Transverse colon (tissue), 4 donors: ENCODE data around the gene SVIL. TPM values are rescaled to one million over a fixed set of nuclear protein-coding genes. Genes with fewer than 3 reads are reported as not detected.
"Not testable (repeated sequence)": the region's sequence is repeated elsewhere in the genome, so short reads cannot be mapped to it uniquely, and the experiment has no call there.

ENCODE experiments used
- DNase-seq: peaks from one replicate; pipeline ENCODE4 v3.0.0-alpha.2; 2019
- H3K27ac ChIP-seq, 4 donors: fragments of 200-600 bp; sonication (generic); 2 replicates each; pipeline ENCODE4 v1.5.1; 2016 to 2018; ENCODE audit warnings: inconsistent platforms in 4 of 4
- H3K27me3 ChIP-seq: fragments of 200-600 bp; sonication (generic); 2 replicates; pipeline ENCODE4 v1.5.1; 2017; ENCODE audit warnings: inconsistent platforms
- H3K36me3 ChIP-seq, 4 donors: fragments of 200-600 bp; sonication (generic); 2 replicates each; pipeline ENCODE4 v1.5.1; 2017 to 2019; ENCODE audit warnings: inconsistent platforms in 4 of 4
- H3K4me1 ChIP-seq, 4 donors: fragments of 200-600 bp; sonication (generic); 2 replicates each; pipeline ENCODE4 v1.5.1; 2017 to 2020; ENCODE audit warnings: inconsistent platforms in 4 of 4
- H3K4me3 ChIP-seq, 4 donors: fragments of 200-600 bp; sonication (generic); 1 replicate in 1 of 4; 2 replicates in 3 of 4; pipeline versions ENCODE4 v1.5.1 to v1.6.1; 2017 to 2019; ENCODE audit warnings: inconsistent platforms in 4 of 4
- H3K9me3 ChIP-seq, 2 donors: fragments of 200-600 bp; sonication (generic); 2 replicates each; pipeline ENCODE4 v1.5.1; 2017 to 2019; ENCODE audit warnings: inconsistent platforms in 2 of 2
- EP300 ChIP-seq: sonication (generic); formaldehyde crosslinking; IDR thresholded peaks from one replicate; pipeline ENCODE4 v1.6.1; 2017; ENCODE audit warnings: antibody characterized with exemption, low read depth
- POLR2A ChIP-seq: fragments of 450-650 bp; IDR thresholded peaks from one replicate; pipeline ENCODE4 v1.6.1; 2016; ENCODE audit warnings: antibody characterized with exemption, mild to moderate bottlenecking, moderate library complexity
- POLR2AphosphoS5 ChIP-seq, 3 donors: sonication (generic); formaldehyde crosslinking; IDR thresholded peaks; one replicate each; pipeline ENCODE4 v1.6.1; 2016; ENCODE audit warnings: antibody characterized with exemption in 3 of 3
- WGBS, 2 donors: methylation state at CpG; one replicate each; pipeline ENCODE4 v1.1.5; 2018; ENCODE audit warnings: low coverage in 1 of 2; 5-methylcytosine and 5-hydroxymethylcytosine counted together
- in situ Hi-C, 4 donors: fragments of 200-750 bp; cut with MboI; loops; one replicate each; pipeline versions ENCODE4 v1.15.0 to v1.15.1; 2017; ENCODE audit warnings: low sequenced_read_pairs in 3 of 4, low pct_ligation_motif_present in 1 of 4, low pct_unique_long_range_greater_than_20kb in 1 of 4
- intact Hi-C: fragments of 100-400 bp; cut with DNase I; formaldehyde crosslinking; loops from one replicate; pipeline ENCODE4 v1.15.1; 2023; ENCODE audit warnings: low total_unique reads
- total RNA-seq, 4 donors: library from RNA; depleted of rRNA; stranded (reverse); fragments of >200 nt; gene quantifications; one replicate each; pipeline ENCODE4 v1.1.0, GENCODE V29; 2016
- TF ChIP-seq, protein P1 (sequence below), 5 experiments: fragments of 200-600 bp in 3 of 5; fragments of 450-650 bp in 2 of 5; sonication (generic) in 3 of 5; IDR thresholded peaks; 1 replicate in 2 of 5; 2 replicates in 3 of 5; pipeline ENCODE4 v1.5.1; 2016 to 2017; ENCODE audit warnings: antibody characterized with exemption in 5 of 5, inconsistent platforms in 3 of 5, mild to moderate bottlenecking in 2 of 5, moderate library complexity in 1 of 5

SVIL gene
- total RNA-seq, 4 donors from 2014 or later = 146 to 192 (median 156) TPM

DNA sequence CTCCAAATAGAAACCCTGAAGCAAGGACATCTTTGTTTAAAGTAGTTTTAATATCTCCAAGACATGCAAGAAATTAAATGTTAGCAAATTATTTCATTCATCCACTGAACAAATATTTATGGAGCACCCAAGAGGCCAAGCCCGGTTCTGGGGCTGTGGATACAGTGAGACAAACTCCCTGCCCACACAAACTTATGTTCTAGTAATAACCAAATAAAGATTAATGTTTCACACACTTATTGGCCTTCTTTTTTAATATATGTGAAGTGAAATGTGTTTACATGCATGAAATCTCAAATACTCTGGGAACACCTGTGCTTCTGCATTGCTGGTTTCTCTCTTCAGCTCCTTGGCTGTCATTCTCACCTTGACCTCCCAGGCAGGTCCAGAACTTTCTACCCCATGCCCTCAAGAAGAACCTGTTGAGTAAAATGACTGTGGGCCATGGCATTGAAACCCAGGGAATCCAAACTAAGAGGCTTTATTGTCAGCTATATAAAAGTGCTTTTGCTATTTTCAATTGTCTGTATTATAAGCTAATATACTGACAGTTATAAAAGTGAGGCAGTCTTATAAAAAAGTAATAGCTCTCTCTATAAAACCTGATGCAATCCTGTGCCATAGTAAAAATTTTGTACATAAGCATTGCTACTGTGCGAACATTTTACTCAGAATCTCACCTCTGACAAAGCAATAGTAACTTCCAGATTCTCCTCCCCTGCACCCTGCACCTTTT, 43.7 kb downstream of the SVIL start:
- 22 to 44% methylated on average over 1 to 2 of the region's 2 CpGs for WGBS, 2 donors
- no peak for DNase-seq
- TF ChIP-seq POLR2AphosphoS5 (IDR thresholded peaks at IDR 0.05) = no peak
- TF ChIP-seq EP300 = no peak
- no peak for TF ChIP-seq POLR2A
- TF ChIP-seq, protein P1, sequence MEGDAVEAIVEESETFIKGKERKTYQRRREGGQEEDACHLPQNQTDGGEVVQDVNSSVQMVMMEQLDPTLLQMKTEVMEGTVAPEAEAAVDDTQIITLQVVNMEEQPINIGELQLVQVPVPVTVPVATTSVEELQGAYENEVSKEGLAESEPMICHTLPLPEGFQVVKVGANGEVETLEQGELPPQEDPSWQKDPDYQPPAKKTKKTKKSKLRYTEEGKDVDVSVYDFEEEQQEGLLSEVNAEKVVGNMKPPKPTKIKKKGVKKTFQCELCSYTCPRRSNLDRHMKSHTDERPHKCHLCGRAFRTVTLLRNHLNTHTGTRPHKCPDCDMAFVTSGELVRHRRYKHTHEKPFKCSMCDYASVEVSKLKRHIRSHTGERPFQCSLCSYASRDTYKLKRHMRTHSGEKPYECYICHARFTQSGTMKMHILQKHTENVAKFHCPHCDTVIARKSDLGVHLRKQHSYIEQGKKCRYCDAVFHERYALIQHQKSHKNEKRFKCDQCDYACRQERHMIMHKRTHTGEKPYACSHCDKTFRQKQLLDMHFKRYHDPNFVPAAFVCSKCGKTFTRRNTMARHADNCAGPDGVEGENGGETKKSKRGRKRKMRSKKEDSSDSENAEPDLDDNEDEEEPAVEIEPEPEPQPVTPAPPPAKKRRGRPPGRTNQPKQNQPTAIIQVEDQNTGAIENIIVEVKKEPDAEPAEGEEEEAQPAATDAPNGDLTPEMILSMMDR (IDR thresholded peaks at IDR 0.05) = peak in 2 of 5 experiments; percentile 3 to 4
- Histone ChIP-seq H3K27ac (peak overlapping the region; percentile 46 to 85 (median 77)), H3K27me3 (no peaks in the 10 kb centered on the region), H3K36me3 (no peaks in the 10 kb centered on the region), H3K4me3 (no peak overlapping the region), H3K9me3 (no peaks in the 10 kb centered on the region), H3K4me1 (peaks cover 22 to 48% (median 32%) of the 10 kb centered on the region in 4 donors)
- in situ Hi-C loops = no loop called here
- intact Hi-C loops = loop anchor here (10.0 kb wide), 1 partner anchor 134 kb away; no protein-coding TSS in a partner anchor

- DNase-seq = no peak
- Histone ChIP-seq H3K36me3 (no peaks in the 10 kb centered on the region), H3K27me3 (no peaks in the 10 kb centered on the region), H3K4me3 (no peak overlapping the region), H3K27ac (peak overlapping the region; percentile 40 to 85 (median 77)), H3K9me3 (no peaks in the 10 kb centered on the region), H3K4me1 (peaks cover 22 to 55% (median 33%) of the 10 kb centered on the region in 4 donors)
- TF ChIP-seq EP300 = no peak
- no peak for TF ChIP-seq POLR2AphosphoS5 (IDR thresholded peaks at IDR 0.05)
- TF ChIP-seq POLR2A = no peak
- TF ChIP-seq, protein P1 (IDR thresholded peaks at IDR 0.05) = no peak
- intact Hi-C loops = no loop called here
- in situ Hi-C loops = no loop called here
- 58 to 81% methylated on average over 5 to 14 of the region's 14 CpGs for WGBS, 2 donors
Measured at GRCh38 chr10:29588629-29589421, 45.9 kb downstream of the SVIL start.

GRCh38 chr10:29587750-29588628, 46.8 kb downstream of the SVIL start:
- WGBS, 2 donors = 82 to 83% methylated on average over 2 to 12 of the region's 19 CpGs
- intact Hi-C loops, H3K9me3 ChIP-seq, H3K4me3 ChIP-seq, H3K36me3 ChIP-seq, H3K27me3 ChIP-seq, DNase-seq, in situ Hi-C loops: not testable (repeated sequence)
- H3K27ac ChIP-seq = peak overlapping the region; percentile 40 to 85 (median 77)
- H3K4me1 ChIP-seq = peaks cover 22 to 55% (median 31%) of the 10 kb centered on the region in 4 donors

DNA sequence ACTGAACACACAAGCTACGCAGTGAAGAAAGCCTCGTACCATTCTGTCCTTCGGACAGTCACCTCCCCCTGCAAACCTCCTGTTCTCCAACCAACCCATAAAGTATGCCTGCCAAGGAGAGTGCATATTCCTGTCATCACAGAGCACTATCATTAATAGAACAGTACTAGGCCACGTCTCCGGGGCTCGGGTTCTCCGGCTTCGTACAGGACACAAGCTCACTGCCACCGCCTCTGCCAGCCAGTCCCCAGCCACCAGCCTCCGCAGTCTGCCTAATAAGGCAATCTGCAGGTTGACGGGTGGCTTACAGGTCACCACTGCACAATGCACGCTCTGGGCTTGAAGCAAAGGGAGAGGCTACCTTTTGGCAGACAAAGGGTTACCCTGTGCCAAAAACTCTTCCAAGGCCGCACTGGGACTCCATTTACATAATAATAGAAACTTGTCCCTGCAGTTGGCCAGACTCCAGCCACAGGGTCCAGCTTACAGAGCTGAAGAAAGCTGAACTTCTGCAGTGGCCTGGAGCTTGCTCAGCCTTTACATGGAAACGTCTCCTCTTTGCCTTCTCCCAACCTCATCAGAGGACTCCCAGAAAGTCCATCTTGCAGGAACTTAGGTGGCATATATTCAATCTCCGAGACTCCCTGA, 47.5 kb downstream of the SVIL start:
- H3K9me3 ChIP-seq, H3K27me3 ChIP-seq, DNase-seq, H3K36me3 ChIP-seq, H3K4me3 ChIP-seq, intact Hi-C loops, in situ Hi-C loops: not testable (repeated sequence)
- H3K27ac ChIP-seq = peak overlapping the region in 3 of 4 donors; percentile 43 to 58 (median 44)
- WGBS, 2 donors = 86 to 88% methylated on average over 3 to 14 of the region's 15 CpGs
- H3K4me1 ChIP-seq = peaks cover 21 to 50% (median 31%) of the 10 kb centered on the region in 4 donors
